RWPE2 (cell line): Measurements from ENCODE around the gene TNFSF12.

Experiments
- ATAC-seq: fragments of 200-7000 bp; cut with Tn5 transposase; 3 replicates; pipeline ENCODE4 v1.9.1; 2021; ENCODE audit warnings: low read depth
- DNase-seq: peaks from one replicate; pipeline ENCODE4 v3.0.0-alpha.2; 2020; ENCODE audit warnings: low spot score
- H3K27ac ChIP-seq: fragments of 450-650 bp; 2 replicates; pipeline ENCODE4 v1.5.1; 2017; ENCODE audit warnings: mild to moderate bottlenecking; ENCODE audit not compliant: poor library complexity, severe bottlenecking
- H3K27me3 ChIP-seq: fragments of 250-450 bp; sonication (Bioruptor Pico); 2 replicates; pipeline ENCODE4 v1.5.1; 2021; ENCODE audit warnings: mild to moderate bottlenecking, moderate library complexity; ENCODE audit not compliant: insufficient read depth, poor library complexity, severe bottlenecking
- H3K36me3 ChIP-seq: fragments of 250-450 bp; sonication (Bioruptor Pico); 2 replicates; pipeline ENCODE4 v1.5.1; 2020; ENCODE audit warnings: low read depth, mild to moderate bottlenecking, moderate library complexity
- H3K4me1 ChIP-seq: fragments of 250-450 bp; sonication (Bioruptor Pico); 2 replicates; pipeline ENCODE4 v1.5.1; 2021; ENCODE audit warnings: mild to moderate bottlenecking, moderate library complexity; ENCODE audit not compliant: insufficient read depth, poor library complexity, severe bottlenecking
- H3K4me3 ChIP-seq: fragments of 250-450 bp; sonication (Bioruptor Pico); 2 replicates; pipeline ENCODE4 v1.5.1; 2021; ENCODE audit warnings: mild to moderate bottlenecking, moderate library complexity; ENCODE audit not compliant: severe bottlenecking
- H3K9me3 ChIP-seq: fragments of 250-450 bp; sonication (Bioruptor Pico); 2 replicates; pipeline ENCODE4 v1.5.1; 2021; ENCODE audit warnings: mild to moderate bottlenecking, moderate library complexity; ENCODE audit not compliant: severe bottlenecking
- TF ChIP-seq, protein P1 (sequence below): fragments of 450-650 bp; IDR thresholded peaks from one replicate; pipeline ENCODE4 v1.5.1; 2017; ENCODE audit warnings: mild to moderate bottlenecking, moderate library complexity; ENCODE audit not compliant: poor library complexity, severe bottlenecking

TNFSF12 gene

DNA sequence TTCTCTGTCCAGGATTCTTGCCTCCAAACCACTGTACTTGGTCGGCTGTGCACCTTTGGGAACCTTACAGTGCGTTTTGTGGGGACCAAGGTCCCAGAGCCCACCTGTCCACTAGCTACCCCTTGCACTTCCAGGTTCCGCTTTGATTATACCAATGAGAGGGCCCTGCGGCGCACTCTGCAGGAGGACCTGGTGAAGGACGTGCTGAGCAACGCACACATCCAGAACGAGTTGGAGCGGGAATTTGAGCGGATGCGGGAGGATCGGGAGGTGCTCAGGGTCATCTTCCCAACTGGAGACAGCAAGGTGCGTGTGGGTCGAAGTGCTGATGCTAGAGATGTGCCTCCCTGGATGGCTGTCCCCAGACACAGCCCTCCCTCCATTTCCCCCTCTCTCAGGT is 45.9 kb upstream of the TNFSF12 start:
- DNase-seq, result no peak
- ATAC-seq, result no peak
- H3K9me3 ChIP-seq, result no peaks in the 10 kb centered on the region

DNA sequence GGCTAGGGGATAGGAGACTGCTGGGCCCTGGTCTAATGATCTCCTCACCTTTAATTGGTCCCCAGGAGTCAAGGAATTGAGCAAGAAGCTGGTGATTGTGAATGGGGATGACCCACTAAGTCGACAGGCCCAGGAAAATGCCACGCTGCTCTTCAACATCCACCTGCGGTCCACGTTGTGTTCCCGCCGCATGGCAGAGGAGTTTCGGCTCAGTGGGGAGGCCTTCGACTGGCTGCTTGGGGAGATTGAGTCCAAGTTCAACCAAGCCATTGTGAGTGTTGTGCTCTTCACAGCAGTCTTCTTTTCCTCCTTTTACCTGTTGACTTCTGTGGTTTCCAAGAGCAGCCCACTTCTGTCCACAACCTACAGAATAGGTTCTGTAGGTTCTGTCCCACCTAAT is 45.3 kb upstream of the TNFSF12 start:
- Histone ChIP-seq H3K4me1 (no peaks in the 10 kb centered on the region), H3K9me3 (no peaks in the 10 kb centered on the region), H3K4me3 (no peak overlapping the region), H3K27ac (no peak overlapping the region), H3K36me3 (peaks cover 94% of the 10 kb centered on the region), H3K27me3 (no peaks in the 10 kb centered on the region)
- ATAC-seq (no peak), DNase-seq (no peak)
- TF ChIP-seq, protein P1, sequence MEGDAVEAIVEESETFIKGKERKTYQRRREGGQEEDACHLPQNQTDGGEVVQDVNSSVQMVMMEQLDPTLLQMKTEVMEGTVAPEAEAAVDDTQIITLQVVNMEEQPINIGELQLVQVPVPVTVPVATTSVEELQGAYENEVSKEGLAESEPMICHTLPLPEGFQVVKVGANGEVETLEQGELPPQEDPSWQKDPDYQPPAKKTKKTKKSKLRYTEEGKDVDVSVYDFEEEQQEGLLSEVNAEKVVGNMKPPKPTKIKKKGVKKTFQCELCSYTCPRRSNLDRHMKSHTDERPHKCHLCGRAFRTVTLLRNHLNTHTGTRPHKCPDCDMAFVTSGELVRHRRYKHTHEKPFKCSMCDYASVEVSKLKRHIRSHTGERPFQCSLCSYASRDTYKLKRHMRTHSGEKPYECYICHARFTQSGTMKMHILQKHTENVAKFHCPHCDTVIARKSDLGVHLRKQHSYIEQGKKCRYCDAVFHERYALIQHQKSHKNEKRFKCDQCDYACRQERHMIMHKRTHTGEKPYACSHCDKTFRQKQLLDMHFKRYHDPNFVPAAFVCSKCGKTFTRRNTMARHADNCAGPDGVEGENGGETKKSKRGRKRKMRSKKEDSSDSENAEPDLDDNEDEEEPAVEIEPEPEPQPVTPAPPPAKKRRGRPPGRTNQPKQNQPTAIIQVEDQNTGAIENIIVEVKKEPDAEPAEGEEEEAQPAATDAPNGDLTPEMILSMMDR, result no peak

More for the DNA sequence above, 45.9 kb upstream of the TNFSF12 start:
- TF ChIP-seq, protein P1, result no peak
- no peak overlapping the region for H3K27ac ChIP-seq
- no peaks in the 10 kb centered on the region for H3K27me3 ChIP-seq
- no peak overlapping the region for H3K4me3 ChIP-seq
- peaks cover 94% of the 10 kb centered on the region for H3K36me3 ChIP-seq
- H3K4me1 ChIP-seq, result no peaks in the 10 kb centered on the region

DNA sequence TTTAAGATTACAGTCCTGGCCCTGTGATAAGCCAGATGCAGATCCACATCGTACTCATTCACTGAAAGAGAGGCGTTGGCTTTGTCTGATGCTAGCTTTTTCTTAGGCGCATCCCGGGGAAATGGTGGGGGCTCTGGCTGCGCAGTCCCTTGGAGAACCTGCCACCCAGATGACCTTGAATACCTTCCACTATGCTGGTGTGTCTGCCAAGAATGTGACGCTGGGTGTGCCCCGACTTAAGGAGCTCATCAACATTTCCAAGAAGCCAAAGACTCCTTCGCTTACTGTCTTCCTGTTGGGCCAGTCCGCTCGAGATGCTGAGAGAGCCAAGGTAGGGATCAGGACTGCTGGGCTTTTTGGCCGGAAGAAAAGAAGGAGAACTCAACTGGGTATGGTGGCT is 40.7 kb upstream of the TNFSF12 start:
- Histone ChIP-seq H3K36me3 (peaks cover 86% of the 10 kb centered on the region), H3K27ac (no peak overlapping the region), H3K4me3 (no peak overlapping the region), H3K9me3 (no peaks in the 10 kb centered on the region), H3K4me1 (no peaks in the 10 kb centered on the region), H3K27me3 (no peaks in the 10 kb centered on the region)
- DNase-seq (no peak), ATAC-seq (no peak)
- TF ChIP-seq, protein P1, result no peak

DNA sequence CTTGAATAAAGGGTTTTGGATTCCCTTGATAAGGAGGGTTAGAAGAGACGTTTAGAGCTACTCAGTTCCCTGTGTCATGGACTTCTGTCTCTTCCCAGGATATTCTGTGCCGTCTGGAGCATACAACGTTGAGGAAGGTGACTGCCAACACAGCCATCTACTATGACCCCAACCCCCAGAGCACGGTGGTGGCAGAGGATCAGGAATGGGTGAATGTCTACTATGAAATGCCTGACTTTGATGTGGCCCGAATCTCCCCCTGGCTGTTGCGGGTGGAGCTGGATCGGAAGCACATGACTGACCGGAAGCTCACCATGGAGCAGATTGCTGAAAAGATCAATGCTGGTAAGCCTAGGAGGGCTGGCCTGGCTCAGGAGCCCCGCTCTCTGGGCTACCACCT is 40.0 kb upstream of the TNFSF12 start:
- Histone ChIP-seq H3K4me1 (no peaks in the 10 kb centered on the region), H3K9me3 (no peaks in the 10 kb centered on the region), H3K27me3 (no peaks in the 10 kb centered on the region), H3K4me3 (no peak overlapping the region), H3K27ac (no peak overlapping the region), H3K36me3 (peaks cover 83% of the 10 kb centered on the region)
- TF ChIP-seq, protein P1, result no peak
- ATAC-seq (no peak), DNase-seq (no peak)

DNA sequence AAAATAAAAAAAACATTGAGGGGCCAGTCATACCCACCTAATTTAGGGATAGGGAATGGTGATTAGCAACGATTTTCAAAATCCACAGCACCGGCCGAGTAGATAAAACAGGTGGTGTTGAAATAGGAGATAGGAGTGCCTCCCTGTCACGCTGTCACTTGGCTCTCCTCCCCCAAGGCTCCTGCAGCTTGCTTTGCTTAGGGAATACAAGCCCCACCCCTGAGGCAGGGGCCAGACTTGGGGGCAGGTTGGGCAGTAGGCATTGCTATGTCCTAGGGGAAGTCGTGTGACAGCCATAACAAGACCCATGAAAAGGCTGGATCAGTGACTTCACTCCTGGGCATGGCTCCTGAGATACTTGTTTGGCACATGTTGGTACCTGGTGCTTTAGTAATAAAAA is 38.9 kb upstream of the TNFSF12 start:
- Histone ChIP-seq H3K4me3 (no peak overlapping the region), H3K27ac (no peak overlapping the region), H3K36me3 (peaks cover 80% of the 10 kb centered on the region), H3K27me3 (no peaks in the 10 kb centered on the region), H3K4me1 (no peaks in the 10 kb centered on the region), H3K9me3 (no peaks in the 10 kb centered on the region)
- no peak for DNase-seq
- TF ChIP-seq, protein P1, result no peak
- ATAC-seq, result no peak
